Measurements from ENCODE around the gene LRP1.

LRP1 gene

GRCh38 chr12:57146961-57147944 lies 19.0 kb downstream of the LRP1 start, which contains the start of gene LRP1-AS:
Gene LRP1-AS, minus strand, starts transcription at chr12:57147619.
- H3K36me3 Mint-ChIP-seq (ENCODE audit: low read depth) = no peaks in the 10 kb centered on the region
- H3K9me3 Mint-ChIP-seq = no peaks in the 10 kb centered on the region
- no peak within 1 kb of the TSS for H3K27ac Mint-ChIP-seq
- peaks cover 6% of the 10 kb centered on the region for H3K4me1 Mint-ChIP-seq (ENCODE audit: low read depth)
- H3K4me3 Mint-ChIP-seq = no peak within 1 kb of the TSS
- DNase-seq = no peak
- no peaks in the 10 kb centered on the region for H3K27me3 Mint-ChIP-seq

DNA sequence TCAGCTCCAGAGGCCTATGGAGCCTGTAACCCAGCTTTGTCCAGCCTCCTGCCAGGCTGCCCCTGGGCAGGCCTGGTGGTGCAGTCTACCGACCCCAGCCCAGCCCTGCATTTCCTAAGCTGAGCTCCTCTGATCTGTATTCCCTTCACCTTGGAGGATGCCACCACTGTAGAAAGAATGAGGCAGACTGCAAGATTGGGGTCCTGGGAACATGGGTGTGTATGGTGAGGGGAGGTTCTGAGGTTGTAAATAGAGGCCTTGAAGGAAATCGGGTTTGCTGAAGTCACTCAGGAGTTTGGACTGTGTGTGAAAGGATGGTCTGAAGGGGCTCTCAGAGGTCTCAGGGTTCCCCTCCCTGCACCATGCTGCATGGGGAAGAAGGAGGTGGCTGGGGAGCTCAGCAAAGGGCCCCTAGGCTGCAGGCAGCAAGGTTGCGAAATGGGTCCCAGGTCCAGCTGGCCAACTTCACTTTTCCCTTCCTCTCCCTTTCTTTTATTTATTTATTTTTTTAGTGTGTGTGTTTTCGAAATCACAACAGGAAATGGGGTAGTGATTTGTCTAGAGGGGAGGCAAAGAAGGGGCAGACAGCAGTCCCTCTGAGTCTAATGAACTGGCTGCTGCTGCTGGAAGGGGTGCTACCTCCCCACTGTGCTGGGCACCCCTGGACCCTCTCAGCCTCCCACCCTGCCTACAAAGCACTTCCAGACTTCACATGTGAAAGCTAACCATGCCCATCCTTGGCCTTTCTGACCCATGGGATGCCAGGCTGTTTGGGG lies 20.4 kb downstream of the LRP1 start:
- Mint-ChIP-seq H3K4me1 (ENCODE audit: low read depth) (no peaks in the 10 kb centered on the region), H3K4me3 (no peak overlapping the region), H3K36me3 (ENCODE audit: low read depth) (no peaks in the 10 kb centered on the region), H3K27ac (no peak overlapping the region), H3K9me3 (no peaks in the 10 kb centered on the region), H3K27me3 (no peaks in the 10 kb centered on the region)
- DNase-seq = no peak

DNA sequence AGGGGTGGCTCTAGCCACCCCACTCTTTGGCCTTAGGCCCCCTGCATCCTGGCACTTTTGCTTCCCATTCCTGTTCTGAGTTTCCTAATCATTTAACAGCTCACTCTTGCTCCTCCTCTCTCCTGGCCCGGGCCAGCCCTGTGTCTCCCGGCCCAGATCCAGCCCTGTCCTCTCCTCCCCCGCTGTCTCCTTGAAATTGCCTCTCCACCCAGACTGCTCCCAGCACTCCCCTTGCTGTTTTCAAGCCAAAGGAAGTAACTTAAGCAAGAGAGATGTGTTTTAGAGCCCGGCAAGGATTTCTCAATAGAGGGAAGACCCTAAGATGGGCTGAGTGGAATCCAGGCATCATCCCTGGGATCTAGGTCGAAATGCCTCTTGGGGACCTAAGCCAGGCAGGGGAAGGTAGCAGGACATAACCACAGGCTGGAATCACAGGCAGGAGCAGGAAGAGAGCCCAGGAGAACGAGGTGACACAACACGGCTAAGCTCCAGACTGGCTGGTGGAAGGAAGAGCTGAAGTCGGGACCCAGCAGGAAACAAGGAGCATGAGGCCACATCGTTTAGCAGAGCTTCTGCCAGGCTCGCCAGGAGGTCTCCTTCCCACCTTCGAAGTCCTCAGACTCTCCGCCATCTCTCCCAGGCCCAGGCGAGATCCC lies 21.1 kb downstream of the LRP1 start:
- Mint-ChIP-seq H3K4me1 (ENCODE audit: low read depth) (no peaks in the 10 kb centered on the region), H3K4me3 (no peak overlapping the region), H3K36me3 (ENCODE audit: low read depth) (no peaks in the 10 kb centered on the region), H3K9me3 (no peaks in the 10 kb centered on the region), H3K27ac (no peak overlapping the region), H3K27me3 (no peaks in the 10 kb centered on the region)
- DNase-seq = no peak

DNA sequence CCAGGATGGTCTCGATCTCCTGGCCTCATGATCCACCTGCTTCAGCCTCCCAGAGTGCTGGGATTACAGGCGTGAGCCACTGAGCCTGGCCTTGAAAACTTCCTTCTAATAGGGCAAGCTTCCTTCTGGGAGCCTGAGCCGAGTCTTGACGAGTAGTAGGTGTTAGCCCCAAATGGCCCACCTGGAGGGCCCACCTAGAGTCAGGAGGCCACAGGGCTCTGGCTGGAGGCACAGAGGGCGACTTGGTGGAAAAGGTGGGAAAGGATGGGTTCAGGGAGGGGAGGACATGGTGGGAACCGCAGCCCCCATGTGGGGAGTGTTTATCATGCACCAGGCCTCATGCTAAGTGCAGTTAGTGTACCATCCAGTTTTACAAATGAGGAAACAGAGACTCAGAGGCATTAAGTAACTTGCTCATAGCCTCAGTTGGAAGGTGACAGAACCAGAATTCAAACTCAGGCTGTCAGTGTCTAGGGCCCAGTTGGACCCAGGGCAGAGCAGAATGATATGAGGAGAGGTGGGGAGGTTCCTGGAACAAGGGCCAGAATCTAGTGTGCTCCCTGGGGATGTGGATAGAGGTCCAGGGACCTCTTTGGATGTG lies 22.2 kb downstream of the LRP1 start:
- Mint-ChIP-seq H3K27ac (no peak overlapping the region), H3K4me1 (ENCODE audit: low read depth) (no peaks in the 10 kb centered on the region), H3K36me3 (ENCODE audit: low read depth) (no peaks in the 10 kb centered on the region), H3K9me3 (no peaks in the 10 kb centered on the region), H3K27me3 (no peaks in the 10 kb centered on the region), H3K4me3 (no peak overlapping the region)
- no peak for DNase-seq

- Mint-ChIP-seq H3K4me3 (no peak overlapping the region), H3K4me1 (ENCODE audit: low read depth) (no peaks in the 10 kb centered on the region)
Measured at GRCh38 chr12:57151741-57152630, 23.7 kb downstream of the LRP1 start.

DNA sequence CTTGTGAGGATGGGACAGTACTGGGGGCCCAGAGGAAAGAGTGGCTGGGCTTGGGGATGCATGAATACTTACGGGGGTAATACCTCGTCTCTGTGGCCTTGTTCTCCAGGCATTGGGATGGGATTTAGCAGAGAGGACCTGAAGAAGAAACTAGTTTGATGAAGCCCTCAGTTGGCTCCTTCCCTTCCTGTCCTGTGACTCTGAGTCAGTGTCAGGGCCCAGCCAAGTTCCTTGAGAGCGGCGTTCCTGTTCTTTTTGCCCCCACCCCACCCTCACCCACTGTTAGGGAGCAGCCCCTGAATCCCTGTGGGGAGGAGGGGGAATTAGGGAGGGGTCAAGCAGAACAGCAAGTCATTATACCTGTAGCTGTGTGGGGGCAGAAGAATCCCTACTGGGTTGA lies 24.4 kb downstream of the LRP1 start:
- Mint-ChIP-seq H3K36me3 (ENCODE audit: low read depth) (no peaks in the 10 kb centered on the region), H3K27me3 (no peaks in the 10 kb centered on the region), H3K27ac (no peak overlapping the region), H3K4me1 (ENCODE audit: low read depth) (peaks cover 2% of the 10 kb centered on the region), H3K9me3 (no peaks in the 10 kb centered on the region), H3K4me3 (no peak overlapping the region)
- no peak for DNase-seq

More at GRCh38 chr12:57151741-57152630, 23.7 kb downstream of the LRP1 start:
- no peaks in the 10 kb centered on the region for H3K36me3 Mint-ChIP-seq (ENCODE audit: low read depth)
- DNase-seq = no peak
- H3K27me3 Mint-ChIP-seq = no peaks in the 10 kb centered on the region
- H3K9me3 Mint-ChIP-seq = no peaks in the 10 kb centered on the region
- H3K27ac Mint-ChIP-seq = no peak overlapping the region

DNA sequence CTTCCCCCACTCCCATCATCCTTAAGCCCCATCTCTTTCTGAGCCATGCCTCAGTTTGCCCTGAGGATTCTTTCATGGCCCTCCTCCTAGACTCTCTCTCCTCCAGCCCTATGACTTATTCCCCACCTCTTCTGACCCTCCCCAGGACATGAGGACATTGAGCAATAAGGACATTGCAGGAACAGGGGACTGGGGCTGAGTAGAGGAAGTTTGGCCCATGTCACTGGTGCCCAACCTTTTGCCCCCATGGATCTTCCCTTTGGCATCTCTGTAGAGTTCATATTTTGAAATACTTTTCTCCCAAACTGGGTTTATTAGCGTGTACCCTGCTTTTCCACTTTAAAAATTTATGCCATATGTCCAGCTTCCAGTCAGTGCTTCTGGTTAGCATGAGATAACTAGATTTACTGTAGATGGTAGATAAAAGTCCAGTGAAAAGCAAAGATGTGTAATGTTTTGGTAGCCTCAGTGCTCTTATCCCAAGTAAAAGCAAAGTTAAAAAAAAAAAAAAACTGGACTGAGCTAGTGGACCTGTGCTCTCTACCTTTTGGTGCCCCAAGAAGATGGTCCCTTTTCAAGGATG lies 25.2 kb downstream of the LRP1 start:
- Mint-ChIP-seq H3K36me3 (ENCODE audit: low read depth) (no peaks in the 10 kb centered on the region), H3K9me3 (no peaks in the 10 kb centered on the region), H3K4me3 (no peak overlapping the region), H3K27me3 (no peaks in the 10 kb centered on the region), H3K4me1 (ENCODE audit: low read depth) (peaks cover 4% of the 10 kb centered on the region), H3K27ac (no peak overlapping the region)
- DNase-seq = no peak

GRCh38 chr12:57154076-57154475 lies 25.8 kb downstream of the LRP1 start:
- Mint-ChIP-seq H3K27ac (no peak overlapping the region), H3K9me3 (no peaks in the 10 kb centered on the region), H3K4me1 (ENCODE audit: low read depth) (peaks cover 4% of the 10 kb centered on the region), H3K36me3 (ENCODE audit: low read depth) (no peaks in the 10 kb centered on the region), H3K27me3 (no peaks in the 10 kb centered on the region), H3K4me3 (no peak overlapping the region)
- DNase-seq = no peak

DNA sequence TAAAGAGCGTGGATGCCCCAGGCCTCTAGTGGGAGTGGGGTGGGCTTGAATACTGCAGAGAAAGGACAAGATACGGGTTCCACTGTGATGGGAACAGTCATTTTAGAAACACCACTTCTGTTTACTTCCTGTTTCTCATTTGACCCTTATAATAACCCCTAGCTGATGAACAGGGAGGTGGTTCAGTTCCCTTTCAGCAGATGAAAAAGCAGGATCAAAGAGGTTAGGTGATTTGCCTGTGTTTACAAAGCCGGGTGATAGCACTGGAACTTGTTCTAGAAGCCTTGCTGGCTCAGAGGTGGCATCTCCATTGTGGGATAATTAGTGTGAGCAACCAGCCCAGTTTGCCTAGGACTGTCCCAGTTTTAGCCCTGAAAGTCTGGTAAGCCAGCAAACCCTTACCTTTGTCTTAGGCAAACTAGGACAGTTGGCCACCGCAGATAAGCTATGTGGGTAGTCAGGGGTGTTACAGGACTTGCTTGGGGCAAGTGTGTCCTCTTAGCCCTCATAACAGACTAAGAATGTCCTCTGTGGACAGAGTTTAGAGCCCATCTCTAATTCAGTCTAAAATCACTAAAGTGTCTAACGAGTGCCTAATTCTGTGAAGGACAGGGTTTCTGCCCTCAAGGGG lies 26.6 kb downstream of the LRP1 start:
- no peaks in the 10 kb centered on the region for H3K9me3 Mint-ChIP-seq
- H3K36me3 Mint-ChIP-seq (ENCODE audit: low read depth) = no peaks in the 10 kb centered on the region
- H3K4me1 Mint-ChIP-seq (ENCODE audit: low read depth) = peaks cover 4% of the 10 kb centered on the region
- H3K27me3 Mint-ChIP-seq = no peaks in the 10 kb centered on the region
- DNase-seq = no peak
- no peak overlapping the region for H3K4me3 Mint-ChIP-seq
- no peak overlapping the region for H3K27ac Mint-ChIP-seq

DNA sequence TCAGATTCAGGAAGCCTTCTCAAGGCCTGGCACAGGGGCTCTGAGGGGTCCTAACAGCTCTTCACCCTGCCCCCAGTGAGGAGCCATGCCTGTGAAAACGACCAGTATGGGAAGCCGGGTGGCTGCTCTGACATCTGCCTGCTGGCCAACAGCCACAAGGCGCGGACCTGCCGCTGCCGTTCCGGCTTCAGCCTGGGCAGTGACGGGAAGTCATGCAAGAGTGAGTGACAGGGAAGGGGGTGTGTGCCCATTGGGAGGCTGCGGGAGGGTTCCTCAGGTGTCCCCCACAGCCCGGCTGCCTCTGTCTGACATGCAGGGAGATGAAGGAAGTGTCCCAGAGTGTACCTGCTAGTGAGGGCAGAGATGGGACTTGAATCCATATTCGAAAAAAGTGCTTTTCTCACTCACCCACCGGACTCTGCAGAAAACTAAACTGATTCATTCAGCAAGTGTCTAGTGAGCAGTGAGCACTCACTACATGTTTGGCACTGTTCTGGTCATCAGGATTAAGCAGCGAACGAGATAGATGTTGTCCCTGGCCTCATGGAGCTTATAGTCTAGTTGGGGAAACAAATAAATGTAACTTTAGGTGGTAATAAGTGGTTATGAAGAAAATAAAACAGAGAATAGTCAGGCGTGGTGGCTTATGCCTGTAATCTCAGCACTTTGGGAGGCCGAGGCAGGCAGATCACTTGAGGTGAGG lies 28.6 kb downstream of the LRP1 start:
- no peak for DNase-seq
- no peaks in the 10 kb centered on the region for H3K36me3 Mint-ChIP-seq (ENCODE audit: low read depth)
- no peaks in the 10 kb centered on the region for H3K9me3 Mint-ChIP-seq
- no peak overlapping the region for H3K4me3 Mint-ChIP-seq
- H3K4me1 Mint-ChIP-seq (ENCODE audit: low read depth) = peaks cover 4% of the 10 kb centered on the region
- no peak overlapping the region for H3K27ac Mint-ChIP-seq
- no peaks in the 10 kb centered on the region for H3K27me3 Mint-ChIP-seq

- Mint-ChIP-seq H3K27ac (no peak overlapping the region), H3K4me1 (ENCODE audit: low read depth) (peaks cover 4% of the 10 kb centered on the region), H3K4me3 (no peak overlapping the region), H3K36me3 (ENCODE audit: low read depth) (no peaks in the 10 kb centered on the region), H3K27me3 (no peaks in the 10 kb centered on the region), H3K9me3 (no peaks in the 10 kb centered on the region)
- DNase-seq = no peak
Measured at GRCh38 chr12:57157588-57158173, 29.4 kb downstream of the LRP1 start.

GRCh38 chr12:57158186-57158585 lies 29.9 kb downstream of the LRP1 start:
- no peak for DNase-seq
- H3K9me3 Mint-ChIP-seq = no peaks in the 10 kb centered on the region
- H3K27ac Mint-ChIP-seq = no peak overlapping the region
- peaks cover 4% of the 10 kb centered on the region for H3K4me1 Mint-ChIP-seq (ENCODE audit: low read depth)
- no peaks in the 10 kb centered on the region for H3K36me3 Mint-ChIP-seq (ENCODE audit: low read depth)
- H3K4me3 Mint-ChIP-seq = no peak overlapping the region
- H3K27me3 Mint-ChIP-seq = no peaks in the 10 kb centered on the region
